Urothelium cell line (cell line): ENCODE measurements around the gene CBFB.
A peak's percentile ranks its signal among the peaks of the same experiment; 100 is the strongest.

ENCODE experiments used
- DNase-seq: peaks from one replicate; pipeline ENCODE4 v3.0.0; 2011; ENCODE audit warnings: low spot score, mixed read lengths
- FAIRE-seq: peaks from 2 replicates; lab custom pipeline; 2011; peaks lifted over from hg19 to GRCh38; lab: Jason Lieb, UNC

The CBFB gene

DNA sequence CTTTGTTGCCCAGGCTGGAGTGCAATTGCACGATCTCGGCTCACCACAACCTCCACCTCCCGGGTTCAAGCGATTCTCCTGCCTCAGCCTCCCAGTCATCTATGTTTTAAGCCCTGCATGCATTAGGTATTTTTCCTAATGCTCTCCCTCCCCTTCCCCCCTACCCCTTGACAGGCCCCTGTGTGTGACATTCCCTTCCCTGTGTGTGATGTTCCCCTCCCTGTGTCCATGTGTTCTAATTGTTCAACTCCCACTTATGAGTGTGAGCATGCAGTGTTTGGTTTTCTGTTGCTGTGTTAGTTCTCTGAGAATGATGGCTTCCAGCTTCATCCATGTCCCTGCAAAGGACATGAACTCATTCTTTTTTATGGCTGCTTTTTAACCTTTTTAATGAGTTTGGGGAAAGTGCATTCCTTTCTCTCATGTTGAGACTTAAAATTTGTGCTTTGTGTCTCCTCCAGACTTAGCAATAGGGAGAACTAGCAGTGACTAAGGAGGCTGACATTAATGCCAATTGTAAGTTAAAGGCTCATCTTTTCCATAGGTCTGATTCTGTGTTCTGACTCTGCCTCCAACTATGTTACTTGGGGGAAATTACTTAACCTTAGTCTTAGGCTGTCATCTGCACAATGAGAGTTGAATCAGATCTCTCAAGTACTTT is 63.1 kb downstream of the CBFB start:
- FAIRE-seq = no peak
- DNase-seq = no peak

- no peak for FAIRE-seq
- no peak for DNase-seq
Observed at GRCh38 chr16:67093098-67093726, 64.3 kb downstream of the CBFB start.

DNA sequence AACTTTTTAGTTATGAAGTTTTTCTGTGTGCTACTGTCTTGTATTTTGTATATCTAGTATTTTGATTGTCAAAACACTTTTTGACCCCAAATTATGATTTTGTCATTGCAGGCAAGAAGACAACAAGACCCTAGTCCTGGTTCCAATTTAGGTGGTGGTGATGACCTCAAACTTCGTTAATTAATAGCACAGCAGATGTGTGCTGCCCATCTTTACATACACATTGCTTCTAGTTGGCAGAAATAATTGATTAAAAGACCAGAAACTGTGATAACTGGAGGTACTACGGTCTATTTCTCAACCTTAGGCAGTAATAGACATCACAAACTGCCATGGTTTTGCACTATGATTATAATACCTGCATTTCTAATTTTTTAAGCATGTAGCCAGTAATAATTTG is 69.7 kb downstream of the CBFB start:
- FAIRE-seq (no peak), DNase-seq (no peak)

DNA sequence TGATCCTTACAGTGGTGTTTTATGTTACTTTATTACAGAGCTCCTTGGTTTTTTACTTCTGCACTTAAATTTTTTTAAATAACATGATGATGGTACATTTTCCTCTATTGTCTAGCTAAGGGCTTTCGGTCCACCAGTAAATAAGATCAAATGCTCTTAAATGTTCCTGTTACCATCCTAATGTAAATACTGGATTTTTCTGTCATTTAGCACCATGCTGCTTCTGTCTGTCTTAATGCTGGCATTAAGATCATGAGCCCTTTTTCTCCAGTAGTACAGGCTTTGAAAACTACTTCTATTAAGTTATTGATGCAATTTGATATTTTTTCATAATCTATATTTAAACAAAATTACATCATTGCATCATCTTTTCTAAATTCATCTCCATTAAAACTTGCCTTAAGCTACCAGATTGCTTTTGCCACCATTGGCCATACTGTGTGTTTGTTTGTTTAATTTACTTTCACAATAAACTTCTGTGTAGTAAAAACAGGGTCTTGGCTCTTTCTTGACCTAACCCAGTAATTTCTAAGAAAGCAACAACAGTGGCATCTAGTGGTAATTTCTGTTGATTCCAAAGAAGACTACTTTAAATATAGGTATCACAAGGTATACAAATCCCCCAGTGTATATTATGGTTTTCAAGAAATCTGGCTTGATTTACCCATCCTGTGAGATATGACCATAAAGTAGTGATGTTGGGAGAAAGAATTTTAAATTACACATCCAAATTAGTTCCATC is 71.8 kb downstream of the CBFB start:
- FAIRE-seq = no peak
- DNase-seq = no peak

DNA sequence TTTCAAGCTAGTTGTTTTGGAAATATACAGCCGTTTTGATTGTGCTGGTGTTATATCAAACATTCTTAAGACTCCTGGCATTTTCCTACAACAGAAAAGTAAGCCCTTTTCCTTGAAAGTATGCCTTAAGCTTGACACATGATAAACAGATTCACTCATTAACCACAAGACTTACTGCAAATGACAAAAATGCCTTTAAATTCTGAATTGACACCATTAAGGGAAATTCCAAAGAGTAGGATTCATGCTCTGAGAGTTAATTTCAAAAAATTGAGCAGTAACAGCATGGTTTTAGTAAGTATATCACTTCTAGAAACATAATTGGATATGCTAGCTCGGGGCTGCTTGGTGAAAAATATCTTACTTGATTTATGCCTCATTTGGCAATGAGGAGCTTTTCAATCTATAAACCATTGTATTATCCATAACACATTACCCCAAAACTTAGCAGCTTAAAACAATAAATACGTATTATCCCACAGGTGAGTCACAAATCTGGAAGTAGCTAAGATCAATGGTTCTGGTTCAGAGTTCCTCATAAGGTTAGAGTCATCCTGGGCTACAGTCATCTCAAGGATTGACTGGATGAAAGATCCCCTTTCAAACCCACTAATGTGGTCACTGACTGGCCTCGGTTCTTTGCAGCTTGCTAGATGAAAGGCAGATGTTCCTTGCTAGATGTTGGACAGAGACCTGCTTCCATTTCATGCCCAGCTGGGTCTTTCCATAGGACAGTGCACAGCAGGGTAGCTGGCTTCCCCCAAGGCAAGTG is 72.5 kb downstream of the CBFB start:
- no peak for DNase-seq
- FAIRE-seq = no peak

DNA sequence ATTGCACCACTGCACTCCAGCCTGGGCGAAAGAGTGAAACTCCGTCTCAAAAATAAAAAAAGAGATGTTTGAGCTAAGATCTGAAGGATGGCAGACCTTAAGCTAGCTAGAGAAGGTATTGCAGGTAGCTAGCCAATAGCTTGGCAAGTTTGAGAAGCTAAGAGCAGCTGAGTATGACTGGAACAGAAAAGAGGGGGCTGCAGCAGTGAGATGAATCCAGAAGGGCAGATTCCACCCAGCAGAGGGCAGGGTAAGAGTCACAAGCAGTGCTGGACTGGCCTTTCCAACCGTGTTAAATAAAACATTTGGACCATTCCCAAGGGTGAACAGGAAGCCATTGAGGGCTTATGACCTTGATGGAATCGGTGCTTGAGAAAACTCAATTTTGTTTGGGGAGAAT is 75.1 kb downstream of the CBFB start:
- no peak for FAIRE-seq
- DNase-seq = peak; percentile 27

- DNase-seq (no peak), FAIRE-seq (no peak)
Observed at GRCh38 chr16:67104845-67105244, 75.9 kb downstream of the CBFB start.

DNA sequence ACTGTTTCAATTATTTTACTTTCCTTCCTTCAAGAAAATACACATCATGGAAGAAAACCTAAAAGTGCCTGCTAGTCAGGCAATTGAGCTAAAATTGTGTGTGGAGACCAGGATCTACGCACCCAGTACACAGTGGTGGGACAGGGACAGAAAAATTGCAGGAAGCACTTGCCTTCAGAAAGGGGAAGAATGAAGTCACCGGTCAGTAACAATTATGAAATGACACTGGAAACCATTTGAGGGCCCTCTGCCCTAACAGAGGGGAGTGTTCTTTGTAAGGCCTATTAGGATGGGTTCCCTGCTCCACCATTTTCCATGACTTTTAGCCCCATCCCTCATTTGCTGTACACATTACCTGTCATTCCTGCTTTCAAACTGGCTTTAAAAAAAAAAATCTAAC is 76.3 kb downstream of the CBFB start:
- FAIRE-seq = no peak
- DNase-seq = no peak

- FAIRE-seq (no peak), DNase-seq (no peak)
Observed at GRCh38 chr16:67105881-67106280, 76.9 kb downstream of the CBFB start.

GRCh38 chr16:67108489-67108888 is 79.5 kb downstream of the CBFB start:
- no peak for FAIRE-seq
- no peak for DNase-seq

GRCh38 chr16:67108931-67109406 is 80.0 kb downstream of the CBFB start:
- FAIRE-seq (no peak), DNase-seq (no peak)

DNA sequence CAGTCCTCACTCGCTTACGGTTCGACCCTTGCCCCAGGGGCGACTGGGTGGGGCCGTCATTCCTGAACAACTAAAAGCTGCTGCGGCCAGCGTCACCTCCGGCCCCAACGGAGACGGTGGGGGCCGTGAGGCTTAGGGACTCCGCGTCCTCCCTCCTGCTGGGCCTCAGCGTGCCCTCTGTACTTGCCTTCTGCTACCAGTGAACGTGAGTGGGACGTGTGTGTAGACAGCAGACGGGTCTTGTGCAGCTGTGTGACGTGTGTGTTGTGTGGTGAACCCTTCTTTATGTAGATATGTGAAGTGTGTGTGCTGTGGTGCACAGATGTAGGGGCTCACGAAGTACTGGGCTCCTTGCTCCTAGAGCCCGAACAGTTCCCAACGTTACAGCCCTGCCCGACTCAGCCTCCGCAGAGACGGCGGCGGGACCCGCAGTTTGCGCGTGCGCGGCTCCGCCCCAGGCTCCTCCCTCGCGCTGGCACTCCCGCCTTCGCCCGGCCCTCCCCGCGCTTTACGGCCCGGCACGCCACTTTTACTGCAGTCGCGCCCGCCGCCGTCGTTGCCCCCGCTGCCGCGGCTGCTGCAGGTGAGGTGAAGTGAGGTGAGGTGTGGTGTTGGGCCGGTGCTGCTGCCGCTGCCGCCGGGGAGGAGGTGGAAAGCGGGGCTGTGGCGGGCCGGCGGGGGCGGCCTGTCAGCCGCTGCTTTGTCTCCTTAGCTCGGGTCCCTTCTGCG is 80.6 kb downstream of the CBFB start, which contains the start of gene PHAF1:
Gene PHAF1 (plus strand): TSS at position 535 of the 729 bp plus-strand sequence. CDS start 235 bp downstream, outside the sequence.
- FAIRE-seq (peak; percentile 96), DNase-seq (peak; percentile 98)

DNA sequence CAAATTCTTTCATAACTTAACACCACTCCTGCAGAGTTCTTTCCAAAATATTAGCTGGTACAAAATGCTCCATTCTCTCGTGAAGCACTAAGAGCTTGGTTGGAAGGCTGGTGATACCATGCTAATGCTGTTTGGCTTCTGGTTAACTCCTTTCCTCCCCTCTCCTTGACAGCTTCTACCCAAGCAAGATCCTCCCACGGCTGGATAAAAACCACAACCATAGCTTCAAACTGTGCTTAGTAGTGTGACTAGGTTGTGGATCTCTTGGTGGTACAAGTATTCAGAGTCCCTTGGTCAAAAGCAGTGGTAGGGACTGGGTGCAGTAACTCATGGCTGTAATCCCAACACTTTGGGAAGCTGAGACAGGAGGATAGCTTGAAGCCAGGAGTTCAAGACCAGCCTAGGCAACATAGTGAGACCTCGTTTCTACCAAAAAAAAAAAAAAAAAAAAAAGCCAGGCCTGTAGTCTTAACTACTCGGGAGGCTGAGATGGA is 83.0 kb downstream of the CBFB start:
- DNase-seq = no peak
- FAIRE-seq = no peak

DNA sequence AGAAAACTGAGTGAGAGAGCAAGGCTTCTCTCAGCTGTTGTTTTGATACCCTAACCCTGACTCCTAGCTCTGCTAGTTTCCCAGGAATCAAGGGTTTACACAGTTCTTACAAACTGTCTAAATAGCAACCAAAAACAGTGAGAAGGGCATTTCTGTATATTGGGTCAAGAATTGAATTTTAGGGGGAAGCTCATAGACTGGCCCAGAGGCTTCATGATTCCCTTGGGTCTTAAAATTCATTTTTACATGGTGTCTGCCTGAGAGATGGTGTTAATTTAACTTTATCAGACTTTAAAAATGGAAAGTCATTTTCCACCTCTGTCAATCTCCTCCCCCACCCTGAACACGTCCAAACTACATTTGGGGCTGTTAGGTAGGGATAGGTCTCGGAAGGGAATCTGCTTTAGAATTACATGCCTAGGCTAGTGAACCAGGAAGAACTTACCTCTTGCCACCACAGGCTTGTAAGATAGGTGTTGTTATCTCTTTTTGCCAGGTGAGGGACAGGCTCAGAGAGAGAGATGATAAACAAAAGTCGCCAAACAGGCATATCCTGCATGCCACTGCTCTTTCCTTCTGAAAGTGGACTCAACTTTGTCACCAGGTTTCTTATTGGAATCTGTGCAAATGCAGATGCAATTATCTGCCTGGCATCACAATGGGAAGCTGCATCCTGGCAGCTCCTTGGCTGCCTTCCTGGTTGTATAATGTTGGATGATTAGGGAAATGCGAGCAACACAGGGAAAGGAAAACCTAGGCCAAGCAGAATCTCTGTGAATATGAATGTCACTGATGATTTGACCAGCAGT is 83.8 kb downstream of the CBFB start:
- DNase-seq (no peak), FAIRE-seq (no peak)

DNA sequence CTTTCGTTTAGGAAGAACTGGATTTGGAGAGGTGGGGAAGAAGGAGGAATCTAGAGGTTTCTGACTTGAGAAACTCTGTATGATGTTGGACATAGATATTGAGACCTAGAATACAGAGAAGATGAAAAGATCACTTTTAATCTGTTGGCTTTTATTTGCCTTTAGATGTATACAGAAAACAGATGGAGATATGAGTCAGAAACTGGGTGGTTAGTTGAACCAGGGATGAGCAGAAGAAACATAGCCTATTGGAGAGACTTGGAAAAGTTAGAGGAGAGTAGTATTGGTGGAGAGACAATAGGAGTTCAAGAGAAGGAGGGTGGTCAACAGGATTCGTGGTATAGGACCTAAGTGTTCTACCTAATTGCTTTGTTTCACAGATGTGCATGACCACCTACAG is 85.8 kb downstream of the CBFB start:
- DNase-seq (no peak), FAIRE-seq (no peak)

- peak; percentile 82 for DNase-seq
- FAIRE-seq = no peak
Observed at GRCh38 chr16:67115639-67116038, 86.7 kb downstream of the CBFB start.

DNA sequence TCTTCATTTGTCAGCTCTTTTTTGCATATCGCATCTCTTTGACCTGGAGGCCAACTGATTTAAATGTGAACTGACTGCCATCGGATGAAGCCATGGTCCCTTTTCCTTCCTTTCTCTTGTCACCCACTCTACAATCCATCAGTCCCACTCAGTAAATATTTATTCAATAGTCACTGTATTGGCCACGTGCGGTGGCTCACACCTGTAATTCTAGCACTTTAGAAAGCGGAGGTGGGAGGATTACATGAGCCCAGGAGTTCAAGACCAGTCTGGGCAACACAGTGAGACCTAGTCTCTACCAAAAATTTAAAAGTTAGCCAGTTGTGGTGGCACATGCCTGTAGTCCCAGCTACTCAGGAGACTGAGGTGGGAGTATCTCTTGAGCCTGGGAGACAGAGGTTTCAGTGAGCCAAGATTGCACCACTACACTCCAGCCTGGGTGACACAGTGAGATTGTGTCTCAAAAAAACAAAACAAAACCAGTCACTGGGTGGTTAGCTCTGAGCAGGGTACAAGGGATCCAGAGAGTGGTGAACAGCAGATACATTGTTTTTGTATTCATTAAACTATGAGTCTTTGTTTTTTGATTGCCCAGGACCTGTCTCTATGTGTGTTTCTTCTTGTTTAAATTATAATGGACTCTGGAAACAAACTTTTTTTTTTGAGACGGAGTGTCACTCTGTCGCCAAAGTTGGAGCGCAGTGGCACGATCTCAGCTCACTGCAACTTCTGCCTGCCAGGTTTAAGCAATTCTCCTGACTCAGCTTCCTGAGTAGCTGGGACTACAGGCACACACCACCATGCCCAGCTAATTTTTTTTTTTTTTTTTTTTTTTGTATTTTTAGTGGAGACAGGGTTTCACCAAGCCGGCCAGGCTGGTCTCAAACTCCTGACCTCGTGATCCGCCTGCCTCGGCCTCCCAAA is 87.7 kb downstream of the CBFB start:
- no peak for DNase-seq
- FAIRE-seq = no peak

GRCh38 chr16:67117716-67118115 is 88.8 kb downstream of the CBFB start:
- FAIRE-seq (no peak), DNase-seq (no peak)
